Measurements from ENCODE around the gene POU5F2. TPM values are rescaled to one million over a fixed set of nuclear protein-coding genes. Genes with fewer than 3 reads are reported as not detected.

Gene POU5F2
- total and polyA plus RNA-seq, 9 of the 15 experiments (the other 6 are each of a cell fraction or from before 2014, with no cell fraction given) = 0.01 to 0.40 (median 0.18) TPM; not detected in 2

- Histone ChIP-seq H3K9ac (ENCODE audit: insufficient read depth in 1 of 2, low read depth in 2 of 2, low read length in 2 of 2) (no peak overlapping the region), H4K20me1 (replicated peaks; ENCODE audit: control insufficient read depth, insufficient read depth, low read length) (no peaks in the 10 kb centered on the region), H3K36me3 (ENCODE audit: control insufficient read depth, insufficient read depth, low read length) (no peaks in the 10 kb centered on the region), H3K9me3 (replicated peaks; ENCODE audit: control insufficient read depth, insufficient read depth, low read depth, low read length) (no peaks in the 10 kb centered on the region; the same call in 1 of the 2 replicates), H3K27ac (ENCODE audit: extremely low read depth, low read depth, low read length) (no peak overlapping the region), H3K4me1 (replicated peaks in 1 of 2; ENCODE audit: control insufficient read depth in 2 of 2, insufficient read depth in 2 of 2, low read length in 2 of 2) (no peaks in the 10 kb centered on the region), H3K9me1 (ENCODE audit: control insufficient read depth, insufficient read depth, low read length) (no peaks in the 10 kb centered on the region), H3K79me2 (ENCODE audit: control insufficient read depth, insufficient read depth, low read length) (no peaks in the 10 kb centered on the region), H3K27me3 (ENCODE audit: control insufficient read depth in 2 of 2, insufficient read depth in 2 of 2, low read length in 2 of 2) (no peaks in the 10 kb centered on the region), H3K4me3 (no peak overlapping the region), H2AFZ (ENCODE audit: low read depth, low read length) (no peak overlapping the region), H3K4me2 (ENCODE audit: insufficient read depth, low read length) (no peak overlapping the region)
- ATAC-seq (no peak), DNase-seq (ENCODE audit: extremely low read depth in 1 of 4, low spot score in 3 of 4) (no peak), FAIRE-seq (no peak)
- in situ Hi-C loops (cut with MboI) (no loop called here), intact Hi-C loops (cut with micrococcal nuclease) (no loop called here)
- 0% methylated on average over 5 of the region's 5 CpGs for WGBS (ENCODE audit: insufficient coverage, low coverage, missing lambda C conversion rate)
- CTCF ChIA-PET (ENCODE audit: low intra/inter-chr PET ratio) = no interaction called here
- BruUV-seq (replicated peaks) = no TSS peak
- POLR2A ChIA-PET = no interaction called here
- TF ChIP-seq ZNF444 (CRISPR knock-in tag; IDR thresholded peaks at IDR 0.05) = no peak
- no peak for TF ChIP-seq CBFB (CRISPR knock-in tag; IDR thresholded peaks at IDR 0.05)
- no peak for TF ChIP-seq ZNF12 (CRISPR knock-in tag; IDR thresholded peaks at IDR 0.05)
- no peak for TF ChIP-seq ZNF324 (CRISPR knock-in tag; IDR thresholded peaks at IDR 0.05)
- no peak for TF ChIP-seq NCOR1 (IDR thresholded peaks at IDR 0.05)
- TF ChIP-seq TCF15 (CRISPR knock-in tag; IDR thresholded peaks at IDR 0.05) = no peak
- no peak for TF ChIP-seq RNF2 (IDR thresholded peaks at IDR 0.05)
- no peak for TF ChIP-seq POLR3A (IDR thresholded peaks at IDR 0.05; ENCODE audit: borderline replicate concordance, extremely low read depth, insufficient read depth, insufficient read length)
- TF ChIP-seq ZNF592 (IDR thresholded peaks at IDR 0.05) = no peak
- no peak for TF ChIP-seq ZNF134 (CRISPR knock-in tag; conservative IDR thresholded peaks at IDR 0.05)
- TF ChIP-seq USF2 (CRISPR knock-in tag; IDR thresholded peaks at IDR 0.05) = no peak
- TF ChIP-seq ZNF24 (IDR thresholded peaks at IDR 0.05) = no peak
- TF ChIP-seq ELK3 (CRISPR knock-in tag; IDR thresholded peaks at IDR 0.05) = no peak
These were observed 15.0 kb upstream of the POU5F2 start for GRCh38 chr5:93756372-93756771.

Measured in K562 (cell line).